GM18861 (cell line): ENCODE data around the gene PARP6.
A peak's percentile ranks its signal among the peaks of the same experiment; 100 is the strongest.

Source experiments
- ATAC-seq: cut with Tn5 transposase; IDR thresholded peaks from one replicate; pipeline ENCODE4 v1.9.1; 2021; ENCODE audit not compliant: unreplicated experiment

The PARP6 gene, protein sequence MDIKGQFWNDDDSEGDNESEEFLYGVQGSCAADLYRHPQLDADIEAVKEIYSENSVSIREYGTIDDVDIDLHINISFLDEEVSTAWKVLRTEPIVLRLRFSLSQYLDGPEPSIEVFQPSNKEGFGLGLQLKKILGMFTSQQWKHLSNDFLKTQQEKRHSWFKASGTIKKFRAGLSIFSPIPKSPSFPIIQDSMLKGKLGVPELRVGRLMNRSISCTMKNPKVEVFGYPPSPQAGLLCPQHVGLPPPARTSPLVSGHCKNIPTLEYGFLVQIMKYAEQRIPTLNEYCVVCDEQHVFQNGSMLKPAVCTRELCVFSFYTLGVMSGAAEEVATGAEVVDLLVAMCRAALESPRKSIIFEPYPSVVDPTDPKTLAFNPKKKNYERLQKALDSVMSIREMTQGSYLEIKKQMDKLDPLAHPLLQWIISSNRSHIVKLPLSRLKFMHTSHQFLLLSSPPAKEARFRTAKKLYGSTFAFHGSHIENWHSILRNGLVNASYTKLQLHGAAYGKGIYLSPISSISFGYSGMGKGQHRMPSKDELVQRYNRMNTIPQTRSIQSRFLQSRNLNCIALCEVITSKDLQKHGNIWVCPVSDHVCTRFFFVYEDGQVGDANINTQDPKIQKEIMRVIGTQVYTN

DNA sequence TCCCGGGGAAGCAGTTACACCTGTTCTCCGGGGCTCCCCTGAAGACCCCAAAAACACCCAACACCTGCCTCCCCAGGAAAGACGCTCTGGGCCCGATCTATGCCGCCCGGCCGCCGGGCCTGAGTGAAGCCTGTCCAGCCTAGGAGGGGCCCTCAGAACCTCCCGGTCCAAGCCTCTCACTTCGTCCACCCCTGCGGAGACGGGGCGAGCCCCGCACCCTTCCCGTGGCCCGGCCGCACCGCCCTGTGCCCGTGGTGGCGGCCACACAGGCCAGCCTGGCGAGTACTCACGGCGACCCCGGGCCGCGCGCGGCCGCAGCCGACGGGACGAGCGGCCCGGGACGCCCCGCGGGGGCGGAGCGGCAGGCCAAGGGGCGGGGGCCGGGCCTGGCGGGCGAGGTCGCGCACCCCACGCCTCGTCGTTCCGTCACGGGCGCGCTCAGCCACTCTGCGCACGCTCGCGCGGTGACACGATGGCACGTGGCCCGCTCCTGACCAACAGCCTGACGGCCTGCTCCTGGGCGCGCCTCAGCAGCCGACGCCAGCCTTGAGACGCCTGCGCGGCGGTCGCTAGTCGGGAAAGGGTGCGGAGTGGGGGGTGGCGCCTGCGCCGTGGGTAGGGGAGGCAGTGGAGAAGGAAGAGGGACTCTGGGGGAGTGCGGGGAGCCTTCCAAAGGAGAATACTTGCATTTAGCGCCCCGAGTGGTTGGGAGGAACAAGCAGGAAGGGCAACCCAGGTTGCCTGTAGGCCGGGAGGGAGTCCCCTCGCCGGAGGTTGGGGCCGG is at the start of gene PARP6:
Gene PARP6 (minus strand): TSS at position 342 of the 784 bp plus-strand sequence. CDS start 5,077 bp downstream, outside the sequence.
- ATAC-seq = peak; percentile 92

DNA sequence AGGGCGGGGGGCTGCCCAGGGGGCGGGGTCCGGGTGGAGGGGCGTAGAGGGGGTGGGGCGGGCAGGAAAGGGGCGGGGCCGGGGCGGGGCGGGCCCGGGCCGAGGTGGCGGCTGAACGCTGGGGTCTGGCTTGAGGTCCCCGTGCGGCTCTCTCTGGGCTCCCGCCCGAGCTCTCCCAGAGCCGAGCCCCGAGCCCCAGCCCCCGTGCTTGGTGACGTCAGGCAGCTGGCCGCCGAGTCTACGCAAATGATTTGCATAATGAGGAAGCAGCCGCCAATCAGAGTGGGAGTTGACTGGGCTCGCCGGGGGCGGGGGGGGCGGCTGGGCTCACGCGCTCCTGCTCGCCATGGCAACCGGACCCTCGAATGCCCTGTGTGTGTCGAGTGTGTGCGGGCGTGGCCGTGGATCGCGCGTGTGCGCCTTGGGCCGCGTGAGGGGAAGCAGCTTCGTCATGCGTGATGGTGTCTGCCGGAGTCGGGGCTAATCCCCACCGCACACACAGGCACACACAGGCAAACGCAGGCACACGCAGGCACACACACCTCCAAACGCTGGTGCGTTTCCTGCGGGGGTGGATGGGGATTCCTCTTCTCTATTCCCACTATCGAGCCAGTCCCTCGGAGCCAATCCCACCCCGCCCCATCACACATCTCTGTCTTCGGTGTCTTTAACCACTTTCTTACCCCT is 47.8 kb upstream of the PARP6 start, which contains the start of gene CELF6:
Gene CELF6 (minus strand): TSS at position 173 of the 687 bp plus-strand sequence. CDS start 283 bp downstream, outside the sequence.
- no peak for ATAC-seq

DNA sequence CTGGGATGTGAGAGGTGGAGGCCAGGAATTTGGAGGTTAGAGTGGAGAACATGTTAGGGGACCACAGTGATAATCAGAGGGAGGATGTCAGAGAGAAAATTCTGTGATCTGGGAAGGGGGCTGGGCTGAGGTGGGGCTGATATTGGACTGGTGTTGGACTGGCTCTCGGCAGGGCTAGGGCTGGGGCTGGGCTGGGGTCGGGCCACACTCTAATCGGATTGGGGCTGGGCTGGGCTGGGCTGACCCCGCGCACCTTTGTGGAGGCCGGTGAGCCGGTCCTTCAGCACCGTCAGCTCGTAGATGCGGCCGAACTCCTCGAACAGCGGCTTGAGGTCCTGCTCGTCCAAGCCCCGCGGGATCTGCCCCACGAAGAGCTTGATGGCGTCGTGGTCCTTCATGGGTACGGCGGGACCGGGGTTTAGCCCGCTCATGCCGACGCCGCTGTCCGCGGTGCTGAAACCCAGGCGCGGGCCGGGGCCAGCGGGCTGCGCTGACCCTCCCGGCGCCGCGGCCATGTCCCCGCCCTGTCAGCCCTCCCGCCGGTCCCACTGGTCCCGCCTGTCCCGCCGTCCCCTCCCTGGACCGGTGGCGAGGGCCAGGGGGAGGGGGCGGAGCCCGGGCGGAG is 47.1 kb upstream of the PARP6 start:
- ATAC-seq = no peak

DNA sequence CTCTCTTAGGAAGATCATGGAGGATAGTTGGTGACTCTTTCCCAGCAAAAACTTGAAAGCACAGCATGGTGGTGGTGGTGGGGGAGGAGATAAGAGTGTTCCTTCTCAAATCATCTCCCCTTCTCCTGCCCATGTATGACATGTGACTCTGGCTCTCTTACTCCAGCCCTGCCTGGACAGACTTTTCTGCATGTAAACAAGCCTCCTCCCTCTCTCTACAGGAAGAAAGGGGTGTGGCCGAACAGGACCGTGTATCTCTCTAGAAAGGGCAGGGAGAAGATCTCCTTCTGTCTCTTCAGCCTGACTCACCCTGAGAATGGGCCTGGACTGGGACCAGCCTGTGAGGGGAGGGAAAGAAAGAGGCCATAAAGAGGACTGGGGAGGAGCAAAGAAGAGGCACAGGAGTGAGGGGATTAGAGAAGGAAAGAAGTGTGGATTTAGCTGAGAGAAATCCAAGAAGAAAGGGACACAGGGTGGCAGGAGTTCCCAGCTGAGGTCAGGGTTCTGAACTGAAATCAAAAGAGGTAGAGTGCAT is 46.1 kb upstream of the PARP6 start:
- no peak for ATAC-seq

DNA sequence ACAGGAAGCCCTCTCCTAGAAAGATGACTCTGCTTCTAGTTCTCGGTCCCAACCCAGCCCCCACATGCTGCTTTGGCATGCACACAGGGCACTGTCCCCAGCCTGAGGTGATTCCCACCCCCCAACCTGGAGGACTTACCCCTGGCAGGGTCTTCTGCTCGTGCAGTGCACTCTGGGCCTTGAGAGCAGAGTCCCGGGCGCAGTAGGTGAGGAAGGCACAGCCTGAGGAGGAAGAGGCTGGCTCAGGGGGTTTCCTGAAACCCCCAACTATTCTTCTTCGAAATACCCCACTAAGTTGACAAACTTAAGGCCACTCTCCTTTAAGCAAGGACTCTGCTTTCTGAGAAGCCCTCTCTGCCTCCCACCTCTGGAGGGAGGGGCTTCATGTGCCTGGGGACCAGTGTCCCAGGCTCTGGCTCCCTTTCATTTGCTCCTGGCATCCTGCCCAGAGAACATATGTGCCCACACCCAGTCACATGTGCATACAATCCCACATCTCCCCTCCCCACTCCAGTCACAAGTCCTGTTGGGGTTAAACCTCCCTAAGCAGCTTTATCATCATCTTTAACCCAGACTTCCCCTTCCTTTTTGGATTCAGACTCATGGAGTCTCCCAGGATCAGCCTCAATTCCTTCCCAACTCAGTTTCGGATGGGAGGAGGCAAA is 43.5 kb upstream of the PARP6 start:
- ATAC-seq = no peak

GRCh38 chr15:72313881-72314280 is 41.5 kb upstream of the PARP6 start:
- ATAC-seq = no peak

- ATAC-seq = no peak
These were observed 41.1 kb upstream of the PARP6 start for GRCh38 chr15:72313448-72313840.

- ATAC-seq = no peak
These were observed 40.5 kb upstream of the PARP6 start for GRCh38 chr15:72312605-72313447.

DNA sequence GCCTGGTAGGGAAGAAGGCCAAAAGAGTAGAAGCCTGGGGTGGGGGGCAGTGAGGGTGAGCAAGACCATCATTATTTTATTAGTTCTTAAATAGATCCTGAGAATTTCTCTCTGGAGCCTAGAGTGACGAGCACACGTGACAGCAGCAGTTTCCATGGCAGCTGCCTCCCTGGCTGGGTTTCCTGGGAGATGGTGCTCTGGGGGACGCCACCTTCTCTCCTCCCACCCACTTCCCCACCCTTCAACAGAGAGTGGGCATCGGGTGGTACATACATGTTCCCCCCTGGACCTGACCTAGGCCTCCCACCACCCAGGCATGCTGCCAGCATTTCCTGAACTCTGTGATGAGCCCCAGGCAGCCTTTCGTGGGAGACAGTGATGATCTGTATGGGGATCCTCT is 34.7 kb upstream of the PARP6 start:
- no peak for ATAC-seq

DNA sequence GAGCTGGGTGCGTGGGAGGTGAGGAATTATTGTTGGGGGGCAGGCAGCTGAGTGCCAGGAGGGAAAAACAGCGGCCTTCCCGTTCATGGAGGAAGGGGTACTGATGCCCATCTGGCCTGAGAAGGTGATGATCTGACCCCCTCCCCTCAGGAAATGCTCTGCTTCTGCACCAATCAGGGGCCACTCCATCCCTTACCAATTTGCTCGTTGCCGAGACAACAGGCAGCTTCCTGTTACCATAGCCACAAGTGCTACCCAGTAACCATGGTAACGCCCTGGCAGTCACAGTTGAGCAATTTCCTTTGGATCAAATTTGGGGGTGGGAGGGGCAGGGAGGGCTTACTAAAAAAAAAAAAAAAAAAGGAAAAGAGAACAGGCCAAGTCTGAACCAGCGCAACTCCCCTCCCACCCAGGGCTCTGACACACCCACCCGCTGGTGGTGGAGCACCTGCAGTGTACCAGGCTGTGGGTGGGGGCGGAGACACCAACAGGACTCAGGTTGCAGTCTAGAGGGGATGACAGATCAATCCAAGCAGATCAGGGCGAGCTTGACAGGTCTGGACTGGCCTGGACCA is 33.9 kb upstream of the PARP6 start:
- ATAC-seq = no peak

DNA sequence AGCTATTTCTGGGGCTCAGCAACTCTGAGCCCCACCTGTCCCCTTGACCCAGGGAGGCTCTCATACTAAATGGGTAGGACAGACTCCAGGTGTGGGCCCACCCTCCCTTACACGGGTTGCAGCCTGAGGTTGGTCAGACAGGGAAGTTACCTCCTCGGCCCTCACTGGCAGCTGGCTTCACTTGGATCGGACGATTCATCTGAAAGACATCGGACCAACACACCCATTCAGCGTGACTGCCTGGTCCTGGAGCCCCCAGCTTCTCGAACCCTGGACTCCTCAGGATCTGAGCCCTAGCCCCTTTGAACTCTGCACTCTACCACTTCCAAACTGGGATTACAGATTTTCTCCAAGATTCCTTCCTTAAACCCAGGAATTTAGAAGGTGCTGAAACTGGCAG is 32.2 kb upstream of the PARP6 start:
- ATAC-seq = no peak

DNA sequence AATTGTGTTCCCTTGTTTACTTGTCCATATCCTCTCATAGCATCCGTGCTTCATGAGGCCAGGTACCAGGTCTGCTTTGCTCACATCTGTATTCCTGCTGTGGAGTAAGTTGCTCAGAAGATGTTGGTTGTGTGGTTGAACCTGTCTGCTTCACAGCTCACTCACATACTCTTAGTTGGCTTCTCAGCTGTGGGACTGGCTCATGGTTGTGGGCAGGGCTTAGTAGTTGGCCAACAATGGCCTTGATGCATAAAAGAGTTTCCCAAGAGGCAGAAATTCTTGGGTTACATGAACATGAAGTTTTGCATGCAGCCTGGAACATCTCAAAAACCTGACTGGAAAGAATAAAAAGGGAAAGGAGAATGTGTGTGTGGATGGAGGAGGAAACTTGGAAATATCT is 30.6 kb upstream of the PARP6 start:
- no peak for ATAC-seq

- no peak for ATAC-seq
These were observed 17.4 kb upstream of the PARP6 start for GRCh38 chr15:72289597-72290325.

- no peak for ATAC-seq
These were observed 16.6 kb upstream of the PARP6 start for GRCh38 chr15:72288796-72289596.

- no peak for ATAC-seq
These were observed 13.7 kb upstream of the PARP6 start for GRCh38 chr15:72285927-72286516.

- no peak for ATAC-seq
These were observed 13.0 kb upstream of the PARP6 start for GRCh38 chr15:72285402-72285801.

DNA sequence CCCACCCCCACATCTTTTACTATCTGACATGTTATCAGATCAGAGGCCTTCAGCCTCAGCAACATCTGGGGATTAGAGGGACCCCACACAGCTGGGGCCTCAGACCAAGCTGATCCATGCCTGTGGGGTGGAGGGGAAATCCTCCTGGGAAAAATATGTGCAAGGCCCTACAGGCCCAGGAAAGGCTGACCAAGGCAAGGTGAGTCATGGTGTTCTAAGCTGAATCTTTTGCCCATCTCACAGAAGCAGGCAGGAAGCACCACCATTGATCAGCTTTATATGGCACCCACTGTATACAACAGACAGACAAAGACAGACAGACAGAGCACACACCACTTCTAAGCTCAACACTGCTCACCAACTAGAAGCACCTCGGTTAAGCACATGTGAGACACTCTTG is 12.4 kb upstream of the PARP6 start:
- no peak for ATAC-seq
